H9 (cell line): ENCODE data around the gene SMURF1. TPM values are rescaled to one million over a fixed set of nuclear protein-coding genes. Genes with fewer than 3 reads are reported as not detected.
A peak's percentile ranks its signal among the peaks of the same experiment; 100 is the strongest.

Source experiments
- DNase-seq: peaks from one replicate; pipeline ENCODE4 v3.0.0-alpha.2; 2017
- H2AFZ ChIP-seq: one replicate; pipeline ENCODE4 v1.6.1; 2013; ENCODE audit warnings: mild to moderate bottlenecking, low read length, control low read depth, moderate library complexity
- H2AK5ac ChIP-seq: 2 replicates; pipeline ENCODE4 v1.6.1; 2013; ENCODE audit warnings: low read length, control low read depth, mixed read lengths; ENCODE audit not compliant: insufficient read length
- H2BK120ac ChIP-seq: one replicate; pipeline ENCODE4 v1.6.1; 2013; ENCODE audit warnings: low read depth, mild to moderate bottlenecking, low read length, control low read depth, inconsistent platforms; ENCODE audit not compliant: poor library complexity, severe bottlenecking
- H2BK12ac ChIP-seq: 2 replicates; pipeline ENCODE4 v1.6.1; 2013; ENCODE audit warnings: low read length, control low read depth, mixed read lengths, low read depth; ENCODE audit not compliant: insufficient read length
- H2BK15ac ChIP-seq: 2 replicates; pipeline ENCODE4 v1.6.1; 2013; ENCODE audit warnings: low read depth, low read length, control low read depth
- H2BK20ac ChIP-seq: one replicate; pipeline ENCODE4 v1.6.1; 2013; ENCODE audit warnings: low read depth, mild to moderate bottlenecking, low read length, control low read depth, inconsistent platforms; ENCODE audit not compliant: poor library complexity, severe bottlenecking
- H2BK5ac ChIP-seq: 2 replicates; pipeline ENCODE4 v1.6.1; 2013; ENCODE audit warnings: low read length, control low read depth, mixed read lengths; ENCODE audit not compliant: insufficient read length
- H3K14ac ChIP-seq: 2 replicates; pipeline ENCODE4 v1.6.1; 2013; ENCODE audit warnings: low read length, control low read depth; ENCODE audit not compliant: insufficient read depth
- H3K18ac ChIP-seq: 2 replicates; pipeline ENCODE4 v1.6.1; 2013; ENCODE audit warnings: low read depth, mild to moderate bottlenecking, mixed read lengths, low read length, control low read depth; ENCODE audit not compliant: insufficient read length
- H3K23ac ChIP-seq: 2 replicates; pipeline ENCODE4 v1.6.1; 2013; ENCODE audit warnings: low read length, control low read depth, mixed read lengths, low read depth; ENCODE audit not compliant: insufficient read length
- H3K23me2 ChIP-seq: 2 replicates; pipeline ENCODE4 v1.6.1; 2013; ENCODE audit warnings: low read depth, mild to moderate bottlenecking, mixed read lengths, low read length, control low read depth; ENCODE audit not compliant: insufficient read length, poor library complexity, severe bottlenecking
- H3K27ac ChIP-seq: 2 replicates; pipeline ENCODE4 v1.5.1; 2013; ENCODE audit warnings: low read length, control low read depth, mixed read lengths, low read depth; ENCODE audit not compliant: insufficient read length
- H3K27me3 ChIP-seq: 2 replicates; pipeline ENCODE4 v1.6.1; 2013; ENCODE audit warnings: low read length, control low read depth, inconsistent platforms; ENCODE audit not compliant: insufficient read depth
- H3K4ac ChIP-seq: 2 replicates; pipeline ENCODE4 v1.6.1; 2013; ENCODE audit warnings: low read depth, mild to moderate bottlenecking, control low read depth, inconsistent platforms, low read length, moderate library complexity
- H3K4me1 ChIP-seq: 2 replicates; pipeline ENCODE4 v1.6.1; 2013; ENCODE audit warnings: low read length, control low read depth, inconsistent platforms; ENCODE audit not compliant: insufficient read depth
- H3K4me2 ChIP-seq: 2 replicates; pipeline ENCODE4 v1.6.1; 2013; ENCODE audit warnings: low read length, control low read depth, mixed read lengths; ENCODE audit not compliant: insufficient read length, insufficient read depth
- H3K56ac ChIP-seq: 2 replicates; pipeline ENCODE4 v1.6.1; 2013; ENCODE audit warnings: low read depth, mild to moderate bottlenecking, mixed read lengths, low read length, control low read depth; ENCODE audit not compliant: insufficient read length
- H3K79me1 ChIP-seq: 2 replicates; pipeline ENCODE4 v1.6.1; 2013; ENCODE audit warnings: low read depth, mild to moderate bottlenecking, moderate library complexity, low read length, control low read depth, inconsistent platforms; ENCODE audit not compliant: insufficient read depth, poor library complexity, severe bottlenecking
- H3K79me2 ChIP-seq: 2 replicates; pipeline ENCODE4 v1.6.1; 2013; ENCODE audit warnings: low read length, control low read depth, inconsistent platforms; ENCODE audit not compliant: insufficient read depth
- H3K9ac ChIP-seq: 2 replicates; pipeline ENCODE4 v1.6.1; 2013; ENCODE audit warnings: low read length, control low read depth, mixed read lengths; ENCODE audit not compliant: insufficient read length; ENCODE audit errors: extremely low read depth
- H3K9me3 ChIP-seq: one replicate; pipeline ENCODE4 v1.6.1; 2013; ENCODE audit warnings: low read depth, low read length, inconsistent platforms; ENCODE audit not compliant: control insufficient read depth
- H3T11ph ChIP-seq: one replicate; pipeline ENCODE4 v1.6.1; 2013; ENCODE audit warnings: mild to moderate bottlenecking, low read length, control low read depth, inconsistent platforms
- H4K20me1 ChIP-seq: one replicate; pipeline ENCODE4 v1.6.1; 2013; ENCODE audit not compliant: control insufficient read depth, insufficient read length, insufficient read depth
- H4K5ac ChIP-seq: 2 replicates; pipeline ENCODE4 v1.6.1; 2013; ENCODE audit warnings: low read depth, mild to moderate bottlenecking, mixed read lengths, low read length, control low read depth; ENCODE audit not compliant: insufficient read length
- H4K8ac ChIP-seq: replicated peaks from 2 replicates; pipeline ENCODE4 v1.6.1; 2013; ENCODE audit warnings: low read length, control low read depth, mixed read lengths, low read depth; ENCODE audit not compliant: insufficient read length
- H4K91ac ChIP-seq: 2 replicates; pipeline ENCODE4 v1.6.1; 2013; ENCODE audit warnings: low read depth, mild to moderate bottlenecking, moderate library complexity, mixed read lengths, low read length, control low read depth; ENCODE audit not compliant: insufficient read length
- H3K27ac Mint-ChIP-seq, 3 experiments: 2 replicates in 2 of 3; 3 replicates in 1 of 3; pipeline ENCODE4 v1.8.0; 2020 to 2021; ENCODE audit warnings: mixed read lengths in 3 of 3, mild to moderate bottlenecking in 1 of 3, moderate library complexity in 1 of 3
- H3K27me3 Mint-ChIP-seq: 2 replicates; pipeline ENCODE4 v1.8.0; 2021; ENCODE audit warnings: low read depth, mild to moderate bottlenecking, moderate library complexity, mixed read lengths
- H3K36me3 Mint-ChIP-seq, 3 experiments: 2 replicates in 2 of 3; 3 replicates in 1 of 3; pipeline ENCODE4 v1.8.0; 2020 to 2021; ENCODE audit warnings: low read depth in 3 of 3, mixed read lengths in 3 of 3; ENCODE audit not compliant: insufficient read depth in 1 of 3
- H3K4me1 Mint-ChIP-seq, 2 experiments: 2 replicates each; pipeline ENCODE4 v1.8.0; 2020; ENCODE audit warnings: mixed read lengths in 2 of 2
- H3K4me3 Mint-ChIP-seq, 2 experiments: 2 replicates in 1 of 2; 3 replicates in 1 of 2; pipeline ENCODE4 v1.8.0; 2020 to 2021; ENCODE audit warnings: mild to moderate bottlenecking in 2 of 2, mixed read lengths in 2 of 2, moderate library complexity in 1 of 2
- H3K9me3 Mint-ChIP-seq, 2 experiments: 2 replicates in 1 of 2; 3 replicates in 1 of 2; pipeline ENCODE4 v1.8.0; 2020; ENCODE audit warnings: mild to moderate bottlenecking in 2 of 2, mixed read lengths in 2 of 2, moderate library complexity in 1 of 2
- CTCF ChIP-seq: fragments of 200-600 bp; sonication (generic); conservative IDR thresholded peaks from 3 replicates; pipeline ENCODE4 v1.8.0; 2021; ENCODE audit warnings: antibody characterized with exemption, mild to moderate bottlenecking
- WGBS: extraction: QIAGEN DNeasy Blood & Tissue Kit; methylation state at CpG from one replicate; pipeline ENCODE4 v1.1.7; 2013; ENCODE audit warnings: missing lambda C conversion rate, low lambda C conversion rate, mixed read lengths; ENCODE audit not compliant: insufficient read length; ENCODE audit errors: extremely low coverage; 5-methylcytosine and 5-hydroxymethylcytosine counted together
- total RNA-seq: library from RNA; stranded (reverse); gene quantifications from 2 replicates; pipeline ENCODE4 v1.2.1, GENCODE V29; 2021

SMURF1 gene
- total RNA-seq, 1 experiment from 2014 or later: 29.4 TPM

- DNase-seq: no peak
- H2AFZ ChIP-seq: no peak overlapping the region
- H3K23ac ChIP-seq: no peak overlapping the region
- Mint-ChIP-seq H3K36me3 (peaks cover 0 to 5% (median 4%) of the 10 kb centered on the region in 3 experiments; a peak in 4 of 7 replicates), H3K27me3 (no peaks in the 10 kb centered on the region), H3K4me1 (peaks cover 52 to 55% of the 10 kb centered on the region in 2 experiments), H3K4me3 (peak overlapping the region in 1 of 2 experiments; percentile 21; a peak in 2 of 5 replicates), H3K27ac (peak overlapping the region in 1 of 3 experiments; percentile 36; a peak in 1 of 7 replicates), H3K9me3 (no peaks in the 10 kb centered on the region; a peak in 1 of 5 replicates)
- H3K9ac ChIP-seq: peak overlapping the region; percentile 26
- H3K9me3 ChIP-seq: no peaks in the 10 kb centered on the region
- no peak overlapping the region for H3K27ac ChIP-seq
- H3K4me1 ChIP-seq: 0 out of 2 replicates have a peak, but pooled peaks cover 1% of the 10 kb centered on the region
- H2BK15ac ChIP-seq: no peak overlapping the region
- no peak for TF ChIP-seq CTCF
- H3K56ac ChIP-seq: no peak overlapping the region
- no CpG with 5 or more reads among the region's 6 CpGs for WGBS
- H3T11ph ChIP-seq: no peak overlapping the region
- H3K18ac ChIP-seq: no peak overlapping the region
- no peak overlapping the region for H2BK120ac ChIP-seq
- no peak overlapping the region for H4K8ac ChIP-seq
- H3K23me2 ChIP-seq: peaks cover 9% of the 10 kb centered on the region
- no peak overlapping the region for H2BK20ac ChIP-seq
- H3K4ac ChIP-seq: no peak overlapping the region
- H3K4me2 ChIP-seq: no peak overlapping the region
- no peak overlapping the region for H3K14ac ChIP-seq
- no peak overlapping the region for H2AK5ac ChIP-seq
- H2BK5ac ChIP-seq: no peak overlapping the region
- peaks cover 3% of the 10 kb centered on the region for H3K79me1 ChIP-seq
- no peak overlapping the region for H2BK12ac ChIP-seq
- no peaks in the 10 kb centered on the region for H3K27me3 ChIP-seq
- H4K91ac ChIP-seq: no peak overlapping the region
- H3K79me2 ChIP-seq: peaks cover 20% of the 10 kb centered on the region; the same call in 1 of the 2 replicates
- H4K20me1 ChIP-seq: no peaks in the 10 kb centered on the region
- no peak overlapping the region for H4K5ac ChIP-seq
Measured at GRCh38 chr7:99140813-99141212, 3.1 kb downstream of the SMURF1 start.
